RPMI7951 (cell line): ENCODE results near the gene FERMT3. TPM values are rescaled to one million over a fixed set of nuclear protein-coding genes. Genes with fewer than 3 reads are reported as not detected.
"Not testable (repeated sequence)": the region's sequence is repeated elsewhere in the genome, so short reads cannot be mapped to it uniquely, and the experiment has no call there.

Experiments used
- DNase-seq: peaks from one replicate; pipeline ENCODE4 v3.0.0-alpha.2; 2012; ENCODE audit warnings: low read depth
- total RNA-seq: library from RNA; depleted of rRNA; stranded (reverse); fragments of >200 nt; shearing (Covaris generic); gene quantifications from 2 replicates; pipeline ENCODE4 v1.2.3, GENCODE V29; 2014; rRNA removed

The FERMT3 gene
- total RNA-seq, result 25.9 and 29.1 TPM in 2 replicates

DNA sequence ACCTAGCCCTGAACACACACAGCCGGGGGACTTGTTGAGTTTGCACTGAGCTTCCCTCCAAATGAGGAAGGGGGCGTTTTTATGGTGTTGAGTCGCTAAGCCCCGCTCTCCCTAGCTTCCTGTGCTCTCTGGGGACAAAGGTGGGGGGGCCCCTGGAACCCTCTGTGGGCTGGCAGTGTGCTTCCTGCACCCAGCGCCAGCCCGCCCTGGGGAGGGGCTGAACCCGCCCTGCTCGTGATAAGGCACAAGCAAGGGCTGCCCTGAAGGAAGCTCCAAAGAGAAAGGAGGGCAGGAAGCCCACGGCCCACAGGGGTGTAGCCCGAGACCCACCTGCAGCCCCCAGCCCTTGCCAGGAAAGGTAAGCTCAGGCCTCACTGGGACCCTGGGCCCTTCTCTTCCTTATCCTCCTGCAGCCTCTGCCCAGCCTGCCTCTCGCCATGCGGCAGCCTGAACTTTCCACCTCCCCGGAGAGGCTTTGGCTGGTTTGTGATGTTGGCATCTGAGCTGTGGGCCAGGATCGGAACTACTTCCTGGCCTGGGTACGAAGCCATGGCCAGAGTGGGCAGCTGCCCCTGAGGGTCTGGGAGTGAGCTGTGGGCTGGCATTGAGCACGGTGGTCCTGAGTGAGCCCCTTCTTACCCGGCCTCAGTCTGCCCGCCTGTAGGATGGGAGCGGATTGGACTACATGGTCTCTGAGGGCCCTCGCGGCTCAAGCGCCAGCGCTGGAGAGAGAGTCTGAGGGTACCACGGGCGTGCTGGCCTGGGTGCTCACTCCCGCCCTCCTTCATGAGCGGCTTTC is at the start of gene FERMT3:
Gene FERMT3, plus strand, starts transcription at position 265 of the 799 bp plus-strand sequence. CDS start 644 bp downstream, outside the sequence.
- DNase-seq, result peak; percentile 29

DNA sequence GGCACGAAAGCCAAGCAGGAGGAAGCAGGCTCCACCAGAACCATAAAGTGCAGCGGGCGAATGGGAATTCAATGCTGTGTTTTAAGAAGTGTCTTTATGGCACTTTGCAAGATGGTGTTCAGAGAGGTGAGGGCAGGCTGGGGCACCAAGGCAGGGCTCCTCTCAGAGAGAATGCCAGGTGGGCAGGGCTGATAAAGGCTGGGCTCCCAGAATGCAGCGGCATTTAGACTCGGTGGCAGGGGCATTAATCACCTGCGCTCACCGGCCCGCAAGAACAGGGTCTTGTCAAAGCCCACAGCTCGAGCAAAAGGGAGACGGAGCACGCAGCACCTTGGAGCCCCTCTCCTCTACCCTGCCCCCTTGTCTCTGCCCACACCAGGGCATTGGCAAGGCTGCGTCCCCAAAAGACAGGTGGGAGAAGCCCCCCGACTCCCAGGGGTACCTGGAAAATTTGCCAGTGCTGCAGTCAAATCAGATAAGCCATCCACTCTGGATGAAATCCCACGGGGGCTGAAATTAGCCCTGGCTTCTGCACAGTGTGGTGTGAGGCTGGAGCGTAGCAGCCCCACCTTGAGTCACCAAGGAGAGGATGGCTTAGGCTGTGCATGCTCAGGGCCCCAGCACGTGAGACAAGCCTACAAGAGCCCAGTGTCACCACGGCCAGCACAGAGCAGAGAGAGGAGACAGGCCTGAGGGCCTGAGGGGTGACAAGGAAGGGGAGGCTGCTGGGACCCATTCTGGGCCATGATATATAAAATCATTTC is 48.7 kb upstream of the FERMT3 start:
- no peak for DNase-seq

DNA sequence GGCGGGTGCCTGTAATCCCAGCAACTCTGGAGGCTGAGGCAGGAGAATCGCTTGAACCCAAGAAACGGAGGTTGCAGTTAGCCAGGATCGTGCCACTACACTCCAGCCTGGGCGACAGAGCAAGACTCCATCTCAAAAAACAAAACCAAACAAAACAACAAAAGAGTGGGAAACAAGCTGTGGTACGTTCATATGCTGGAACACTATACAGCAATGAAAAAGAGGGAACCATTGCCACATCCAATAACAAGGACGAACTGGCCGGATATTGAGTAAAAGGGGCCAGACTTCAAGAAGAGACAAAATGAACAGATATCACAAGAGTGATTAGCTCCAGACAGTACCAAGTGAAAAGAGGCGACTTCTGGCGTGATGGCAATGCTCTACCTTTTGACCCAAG is 45.5 kb upstream of the FERMT3 start:
- DNase-seq, result no peak

DNA sequence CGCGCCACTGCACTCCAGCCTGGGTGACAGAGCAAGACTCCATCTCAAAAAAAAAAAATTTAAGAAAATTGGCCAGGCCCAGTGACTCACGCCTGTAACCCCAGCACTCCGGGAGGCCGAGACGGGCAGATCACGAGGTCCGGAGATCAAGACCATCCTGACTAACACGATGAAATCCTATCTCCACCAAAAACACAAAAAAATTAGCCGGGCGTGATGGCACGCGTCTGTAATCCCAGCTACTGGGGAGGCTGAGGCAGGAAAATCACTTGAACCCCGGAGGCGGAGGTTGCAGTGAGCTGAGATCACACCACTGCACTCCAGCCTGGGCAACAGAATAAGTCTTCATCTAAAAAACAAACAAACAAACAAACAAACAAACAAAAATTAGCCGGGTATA is 43.8 kb upstream of the FERMT3 start:
- not testable (repeated sequence) for DNase-seq

DNA sequence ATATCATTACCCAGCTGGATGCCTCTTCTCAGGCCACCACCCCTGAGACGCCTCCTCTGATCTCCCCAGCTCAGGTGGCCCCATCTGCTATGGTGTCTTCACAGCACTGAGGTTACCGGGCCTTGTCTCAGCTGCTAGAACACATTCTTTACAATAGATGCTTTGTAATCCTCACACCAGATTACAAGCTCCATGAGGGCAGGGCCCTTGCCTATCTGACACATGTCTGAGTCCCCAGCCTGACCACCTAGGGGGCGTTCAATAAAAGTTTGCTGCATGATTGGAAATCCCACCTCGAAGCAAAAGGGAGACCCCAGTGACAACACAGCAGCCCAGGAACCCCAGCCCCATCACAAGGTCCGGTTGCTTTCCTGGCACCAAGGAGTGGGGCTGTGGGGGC is 42.6 kb upstream of the FERMT3 start:
- no peak for DNase-seq

DNA sequence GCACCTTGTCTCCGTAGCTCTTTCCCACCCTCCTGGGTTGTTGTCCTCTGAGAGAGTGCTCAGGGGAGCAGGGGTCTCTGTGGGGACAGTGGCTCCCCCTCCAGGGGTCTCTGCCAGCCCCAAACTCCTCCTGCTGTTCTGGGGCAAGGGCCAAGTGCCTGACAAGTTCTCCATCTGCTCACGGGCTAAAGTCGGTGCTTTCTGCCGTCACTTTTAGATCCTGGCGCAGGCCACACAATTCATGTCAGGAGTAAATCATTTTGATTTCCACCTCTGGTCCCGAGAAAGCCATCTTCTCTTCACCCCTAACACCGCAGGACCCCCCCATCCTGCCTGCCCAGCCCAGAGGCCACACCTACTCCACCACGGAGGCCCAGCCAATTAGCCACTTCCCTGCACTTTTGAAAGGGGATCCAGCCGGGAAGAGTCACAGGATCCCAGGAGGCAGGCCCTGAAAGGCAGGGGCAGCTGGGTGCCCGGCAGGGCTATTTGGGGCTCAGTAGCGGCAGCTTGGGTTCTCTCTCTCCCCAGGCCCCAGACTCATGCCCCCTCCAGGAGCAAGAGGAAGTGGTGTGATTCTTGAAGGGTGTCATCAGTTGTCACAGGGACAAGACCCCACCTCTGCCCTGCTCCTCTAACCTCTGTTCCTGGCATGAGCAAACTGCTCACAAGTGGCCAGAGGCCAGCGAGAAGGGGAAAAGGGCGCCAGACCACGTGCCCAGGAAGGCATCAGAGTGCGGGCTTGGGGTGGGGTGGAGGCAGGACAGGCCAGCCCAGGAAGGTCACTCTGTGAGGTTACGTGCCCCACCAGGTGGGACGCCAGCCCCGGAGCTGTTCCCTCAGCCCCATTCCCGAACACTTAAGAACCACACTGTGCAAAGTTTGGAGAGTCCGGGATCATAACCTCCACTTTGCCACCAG is 41.9 kb upstream of the FERMT3 start:
- DNase-seq, result peak; percentile 28

DNA sequence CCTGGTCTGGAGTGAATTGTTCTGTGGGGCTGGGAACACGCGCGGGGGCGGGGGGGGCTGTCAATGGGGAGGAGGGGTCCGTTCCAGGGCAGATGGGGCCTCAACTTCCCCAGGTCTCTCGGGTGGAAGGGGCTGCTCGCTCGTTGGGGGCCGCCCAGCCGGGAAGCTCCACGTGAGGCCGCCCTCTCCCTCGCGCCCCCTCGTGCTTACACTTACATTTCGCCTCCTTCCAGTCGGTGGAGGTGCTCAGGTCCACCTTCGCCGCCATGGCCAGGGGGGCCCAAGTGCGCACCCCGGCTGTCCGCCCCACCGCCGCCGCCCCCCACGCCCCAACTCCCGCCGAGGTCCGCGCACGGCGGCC is 41.1 kb upstream of the FERMT3 start:
- no peak for DNase-seq

DNA sequence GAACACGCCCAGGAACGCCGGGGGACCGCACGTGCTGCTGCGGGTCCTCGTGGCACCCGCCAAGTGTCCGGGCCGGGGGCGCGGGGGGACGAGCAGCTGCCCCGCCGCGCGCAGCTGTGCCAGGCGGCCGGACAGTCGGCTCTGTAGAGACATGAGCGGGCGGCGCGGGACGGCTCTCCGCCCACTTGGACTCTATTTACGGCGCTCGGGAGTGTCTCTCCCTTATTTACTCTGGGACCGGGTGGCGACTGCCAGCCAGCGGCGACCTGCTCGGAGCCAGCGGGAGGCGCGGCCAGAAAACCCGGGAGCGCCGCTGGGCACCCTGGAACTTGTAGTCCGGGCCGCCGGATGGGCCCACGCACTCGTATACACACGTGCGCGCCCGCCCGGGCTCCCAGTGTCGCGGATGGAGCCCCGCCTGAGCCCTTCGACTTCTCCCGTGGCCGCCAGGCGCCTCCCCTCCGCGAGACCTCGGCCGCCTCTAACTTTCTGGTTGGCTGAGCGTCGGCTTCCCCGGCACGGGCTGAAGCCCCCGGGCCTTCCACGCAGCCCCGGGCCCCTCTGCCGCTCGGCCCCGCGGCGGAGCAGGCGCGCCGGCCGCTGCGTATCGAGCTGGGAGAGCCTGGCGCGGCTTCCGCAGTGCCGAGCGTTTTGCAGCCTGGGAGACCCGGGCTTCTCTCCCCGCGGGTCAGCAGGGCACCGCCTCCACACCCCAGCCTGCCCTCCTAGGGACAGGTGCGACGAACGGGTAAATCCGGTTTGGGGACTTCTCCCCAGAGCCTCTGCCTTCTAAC is 40.5 kb upstream of the FERMT3 start, which contains the start of gene MACROD1:
Gene MACROD1, minus strand, starts transcription at position 272 of the 794 bp plus-strand sequence. Its CDS starts 119 bp downstream, at position 153.
- DNase-seq, result peak; percentile 88

DNA sequence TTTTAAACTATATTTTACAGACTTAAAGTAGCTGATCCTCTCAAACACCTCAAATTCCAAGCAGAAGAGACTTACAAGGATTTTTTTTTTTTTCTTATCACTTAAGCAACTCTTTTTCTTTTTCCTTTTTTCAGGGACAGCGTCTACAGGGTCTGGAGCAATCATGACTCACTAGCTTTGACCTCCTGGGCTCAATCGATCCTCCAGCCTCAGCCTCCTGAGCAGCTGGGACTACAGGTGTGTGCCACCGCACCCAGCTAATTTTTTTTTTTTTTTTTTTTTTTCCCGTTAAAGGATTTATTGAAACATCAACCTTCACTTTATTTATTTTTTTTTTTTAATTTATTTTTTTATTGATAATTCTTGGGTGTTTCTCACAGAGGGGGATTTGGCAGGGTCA is 36.1 kb upstream of the FERMT3 start:
- DNase-seq, result no peak

DNA sequence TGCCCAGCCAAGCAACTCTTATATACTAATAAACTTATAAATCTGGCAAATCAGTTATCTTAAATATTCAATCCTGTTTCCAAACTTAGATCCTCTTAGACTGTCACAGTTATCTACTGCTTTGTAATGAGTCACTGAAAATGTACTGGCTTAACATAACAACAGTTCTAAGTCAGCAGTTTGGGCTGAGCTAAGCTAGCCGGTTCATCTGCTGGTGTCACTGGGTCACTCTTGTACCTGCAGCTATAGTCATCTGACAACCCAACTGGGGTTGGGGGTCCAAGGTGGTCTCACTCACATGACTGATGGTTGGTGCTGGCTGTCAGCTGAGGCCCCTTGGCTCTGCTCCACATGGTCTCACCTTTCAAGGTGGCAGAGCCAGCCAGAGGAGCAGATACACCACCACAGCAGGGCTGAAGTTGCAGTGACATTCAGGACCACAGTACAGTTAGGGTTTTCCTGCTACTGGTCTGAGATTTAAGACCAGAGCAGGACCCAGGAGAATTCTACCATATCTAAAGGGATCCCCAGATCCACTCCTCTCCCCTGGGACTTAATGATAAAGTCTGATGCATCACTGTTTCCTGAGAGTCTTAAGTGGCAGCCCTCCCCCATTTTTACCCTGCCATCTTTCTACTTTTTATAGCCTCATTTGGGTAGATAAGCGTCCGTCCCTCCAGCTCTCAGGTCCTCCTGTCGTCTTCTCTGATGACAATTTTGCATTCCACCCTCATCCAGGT is 32.7 kb upstream of the FERMT3 start:
- no peak for DNase-seq

DNA sequence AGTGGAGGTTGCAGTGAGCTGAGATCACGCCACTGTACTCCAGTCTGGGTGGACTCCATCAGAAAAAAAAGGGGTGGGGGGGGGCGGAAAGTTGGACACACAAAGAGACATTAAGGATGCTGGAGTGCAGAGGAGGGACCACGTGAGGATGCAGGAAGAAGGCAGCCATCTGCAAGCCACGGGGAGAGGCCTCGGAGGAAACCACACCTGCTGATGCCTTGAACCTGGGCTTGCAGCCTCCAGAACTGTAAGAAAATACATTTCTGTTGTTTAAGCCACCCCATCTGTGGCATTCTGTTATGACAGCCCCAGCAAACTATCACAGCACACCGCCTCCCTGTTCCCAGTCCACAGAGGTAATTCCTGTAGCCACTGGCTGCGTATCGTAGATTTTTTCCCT is 29.8 kb upstream of the FERMT3 start:
- DNase-seq, result no peak

DNA sequence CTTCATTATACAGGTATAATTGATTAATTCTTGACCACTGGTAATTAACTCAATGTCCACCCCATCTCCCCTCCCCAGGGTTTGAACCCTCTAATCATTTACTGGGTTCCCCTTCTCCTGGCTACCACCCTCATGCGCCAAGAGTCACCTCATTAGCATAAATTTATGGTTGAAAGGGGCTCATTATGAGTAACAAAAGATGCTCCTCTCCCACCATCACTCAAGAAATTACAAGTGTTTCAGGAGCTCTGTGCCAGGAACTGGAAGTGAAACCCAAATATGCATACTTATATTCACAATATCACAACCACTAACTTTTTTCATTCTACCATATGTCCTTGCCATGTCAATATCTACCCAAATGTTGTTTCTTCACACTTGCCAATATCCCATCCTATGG is 28.3 kb upstream of the FERMT3 start:
- DNase-seq, result no peak

DNA sequence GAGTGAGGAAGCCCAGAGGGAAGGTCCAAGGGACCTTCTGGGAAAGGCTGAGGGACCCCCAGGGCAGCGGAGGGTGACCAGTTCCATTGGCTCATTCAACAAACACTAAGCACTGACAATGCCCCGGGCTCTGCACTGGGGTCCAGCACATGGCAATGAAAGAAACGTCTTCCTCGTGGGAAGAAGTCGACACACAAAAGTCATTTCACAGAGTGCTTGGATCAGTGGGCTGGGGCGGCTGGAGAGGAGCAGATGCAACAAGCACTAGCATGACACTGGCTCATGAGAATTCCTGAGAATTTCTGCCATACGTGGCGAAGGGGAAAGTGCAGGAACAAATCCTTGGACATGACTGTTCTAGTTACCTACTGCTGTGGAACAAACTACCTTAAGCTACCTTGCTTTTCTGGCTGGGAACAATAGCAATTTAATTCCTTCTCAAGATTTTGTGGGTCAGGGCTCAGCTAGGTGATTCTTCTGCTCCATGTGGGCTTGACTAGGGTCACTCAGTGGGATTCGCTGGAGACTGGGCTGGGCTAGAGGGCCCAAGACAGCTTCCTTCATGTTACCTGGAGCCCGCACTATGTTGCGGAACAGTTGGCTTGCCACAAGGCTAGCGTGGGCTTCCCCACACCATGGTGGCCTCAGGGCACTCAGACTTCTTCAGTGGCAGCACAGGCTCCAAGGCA is 27.4 kb upstream of the FERMT3 start:
- no peak for DNase-seq

DNA sequence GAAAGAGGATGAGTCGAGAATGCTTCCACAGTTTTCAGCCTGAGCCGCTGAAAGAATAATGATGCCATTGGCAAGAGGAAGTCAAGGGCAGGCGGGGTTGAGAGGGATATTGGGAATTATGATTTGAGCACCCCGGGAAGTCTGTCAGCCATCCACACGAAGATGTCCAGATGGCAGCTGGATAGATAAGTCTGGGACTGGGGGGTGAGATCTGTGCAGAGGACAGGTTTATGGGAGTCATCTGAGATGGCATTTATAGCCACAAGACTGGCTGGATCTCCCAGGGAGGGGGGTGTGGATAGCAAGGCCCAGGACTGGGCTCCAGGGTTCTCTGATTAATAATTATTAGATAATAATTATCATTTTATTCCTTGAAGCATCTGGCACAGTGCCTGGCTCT is 25.6 kb upstream of the FERMT3 start:
- DNase-seq, result no peak

DNA sequence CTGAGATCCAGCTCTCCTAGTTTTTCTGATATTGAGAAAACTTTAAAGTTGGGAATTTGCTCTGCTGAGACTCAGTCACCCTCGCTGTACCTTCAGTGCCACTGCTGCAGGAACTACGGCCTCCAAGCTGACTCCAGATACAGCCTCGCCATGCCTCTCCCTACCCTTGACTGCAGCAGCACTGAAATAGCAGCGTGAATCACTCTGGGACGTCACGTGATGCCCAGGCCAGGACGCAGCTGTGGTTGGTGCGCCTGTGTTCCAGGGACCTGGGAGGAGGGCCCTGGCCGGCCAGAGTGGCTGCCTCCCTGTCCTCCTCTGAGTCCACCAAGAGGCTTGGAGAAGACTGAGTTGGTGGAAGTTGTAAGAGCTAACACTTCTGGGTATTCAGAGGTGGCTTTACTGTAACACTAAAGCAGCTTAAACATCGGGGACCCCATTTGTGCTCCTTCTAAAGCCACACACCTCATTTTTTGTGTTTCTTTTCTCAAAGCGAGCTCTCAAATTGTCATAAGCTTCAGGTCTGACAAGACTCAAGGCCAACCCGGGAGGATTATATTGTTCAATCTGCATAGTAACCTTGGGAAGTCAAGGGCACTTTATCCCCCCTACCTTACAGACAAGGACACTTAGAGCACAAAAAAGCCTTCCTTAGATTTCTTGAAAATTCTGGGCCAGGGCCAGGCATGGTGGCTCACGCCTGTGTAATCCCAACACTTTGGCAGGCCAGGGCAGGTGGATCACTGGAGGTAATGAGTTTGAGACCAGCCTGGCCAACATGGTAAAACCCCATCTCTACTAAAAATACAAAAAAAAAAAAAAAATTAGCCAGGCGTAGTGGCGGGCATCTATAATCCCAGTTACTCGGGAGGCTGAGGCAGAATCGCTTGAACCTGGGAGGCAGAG is 24.8 kb upstream of the FERMT3 start:
- peak; percentile 92 for DNase-seq

DNA sequence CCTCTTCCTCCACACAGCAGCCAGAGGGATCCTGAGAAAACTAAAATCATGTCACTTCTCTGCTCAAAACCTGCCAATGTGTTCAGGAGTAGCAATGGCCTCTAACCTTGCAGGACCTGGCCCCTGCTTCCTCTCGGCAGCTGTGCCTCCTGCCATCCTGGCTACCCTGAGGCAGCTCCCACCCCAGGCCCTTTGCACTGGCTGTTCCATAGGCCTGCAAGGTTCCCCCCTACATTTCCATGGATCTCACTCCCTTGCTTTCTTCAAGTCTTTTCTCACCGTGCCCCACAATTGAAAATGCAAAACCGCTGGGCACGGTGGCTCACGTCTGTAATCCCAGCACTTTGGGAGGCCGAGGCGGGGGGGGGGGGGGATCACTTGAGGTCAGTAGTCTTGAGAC is 22.6 kb upstream of the FERMT3 start:
- no peak for DNase-seq

DNA sequence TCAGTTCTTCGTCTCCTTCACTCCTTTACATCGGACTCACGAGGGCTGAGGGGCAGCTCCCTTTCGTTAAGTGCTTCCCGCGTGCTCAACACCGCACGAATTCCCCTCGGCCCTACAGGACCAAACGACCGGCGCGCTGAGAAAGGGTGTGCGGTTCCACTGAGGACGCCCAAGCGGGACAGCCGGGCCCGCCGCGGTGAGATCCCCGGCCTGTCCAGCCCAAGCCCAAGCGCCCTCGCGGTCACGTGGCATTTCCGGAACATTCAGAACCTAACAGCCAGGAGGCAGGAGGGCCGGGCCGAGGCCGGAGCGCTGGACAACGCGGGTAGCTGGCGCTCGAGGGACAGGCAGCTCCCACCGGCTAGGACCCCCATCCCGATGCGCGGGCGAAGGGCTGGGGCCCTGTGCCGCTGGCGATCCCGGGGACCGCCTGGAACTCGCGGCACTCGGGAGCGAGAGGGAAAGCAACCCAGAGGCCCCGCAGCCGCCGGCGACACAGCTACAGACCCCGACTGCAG is 21.3 kb upstream of the FERMT3 start:
- DNase-seq, result peak; percentile 84

DNA sequence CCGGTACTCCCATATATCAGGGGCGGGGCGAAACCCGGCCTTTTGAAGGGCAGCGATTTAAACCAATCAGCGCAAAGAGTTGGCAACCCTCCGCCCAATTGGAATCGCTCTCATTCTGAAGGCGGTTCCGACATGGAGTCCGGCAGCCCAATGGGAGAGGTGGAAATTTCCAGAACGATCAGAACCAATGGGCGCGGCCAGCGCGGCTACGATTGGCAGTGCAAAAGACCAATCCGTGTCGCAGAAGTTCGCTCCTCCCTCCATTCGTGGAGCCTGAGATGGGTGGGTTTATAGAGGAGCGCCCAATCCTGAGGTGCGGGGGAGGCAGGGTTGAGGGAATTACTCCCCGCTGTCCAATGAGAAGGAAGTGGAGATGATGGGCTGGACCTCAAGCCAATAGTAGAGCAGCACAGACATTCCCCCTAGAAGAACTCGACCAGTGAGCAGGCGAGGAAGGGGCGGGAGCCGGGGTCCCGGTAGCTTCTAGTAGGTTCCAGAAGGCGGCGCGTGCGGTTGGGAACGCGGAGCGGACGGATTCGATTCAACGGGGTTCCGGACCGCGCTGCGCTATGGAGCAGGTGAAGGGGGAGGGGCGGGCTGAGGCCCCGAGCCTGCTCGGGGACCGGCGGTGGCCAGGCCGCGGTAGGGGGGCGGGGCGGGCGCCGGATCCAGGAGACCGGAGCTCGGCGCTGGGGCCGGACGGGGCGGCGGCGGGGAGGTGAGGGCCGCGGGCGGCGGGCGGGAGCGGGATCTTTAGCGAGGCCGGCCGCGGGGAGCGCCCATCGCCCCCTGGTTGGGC is 20.6 kb upstream of the FERMT3 start, which contains the start of gene STIP1:
Gene STIP1, plus strand, starts transcription at position 479 of the 799 bp plus-strand sequence. Its CDS starts 91 bp downstream, at position 570.
- DNase-seq, result peak; percentile 100
